ENCODE data around the gene IL15RA.
A peak's percentile ranks its signal among the peaks of the same experiment; 100 is the strongest.
"Not testable (repeated sequence)": the region's sequence is repeated elsewhere in the genome, so short reads cannot be mapped to it uniquely, and the experiment has no call there.

IL15RA gene

GRCh38 chr10:5971886-5972285 lies 5.5 kb downstream of the IL15RA start:
- peaks cover 16% of the 10 kb centered on the region for H3K36me3 Mint-ChIP-seq (ENCODE audit: insufficient read depth)
- ATAC-seq (replicated peaks) (no peak), DNase-seq (no peak)
- peak overlapping the region; percentile 88 to 90 for H3K27ac Mint-ChIP-seq
- peaks cover 46 to 57% of the 10 kb centered on the region in 2 donors for H3K4me1 Mint-ChIP-seq (ENCODE audit: low read depth in 2 of 2)
- H3K9me3 Mint-ChIP-seq = no peaks in the 10 kb centered on the region
- peak overlapping the region; percentile 54 to 69 for H3K4me3 Mint-ChIP-seq
- H3K27me3 Mint-ChIP-seq = no peaks in the 10 kb centered on the region

- H3K27ac Mint-ChIP-seq = peak overlapping the region; percentile 88 to 90
- peaks cover 17% of the 10 kb centered on the region for H3K36me3 Mint-ChIP-seq (ENCODE audit: insufficient read depth)
- H3K27me3 Mint-ChIP-seq = no peaks in the 10 kb centered on the region
- ATAC-seq (replicated peaks) (peak; percentile 31), DNase-seq (peak in 1 of 3 experiments; percentile 6)
- peaks cover 44 to 54% of the 10 kb centered on the region in 2 donors for H3K4me1 Mint-ChIP-seq (ENCODE audit: low read depth in 2 of 2)
- no peaks in the 10 kb centered on the region for H3K9me3 Mint-ChIP-seq
- H3K4me3 Mint-ChIP-seq = peak overlapping the region; percentile 54 to 69
Measured at GRCh38 chr10:5971315-5971832, 6.0 kb downstream of the IL15RA start.

- no peaks in the 10 kb centered on the region for H3K27me3 Mint-ChIP-seq
- no peaks in the 10 kb centered on the region for H3K9me3 Mint-ChIP-seq
- H3K36me3 Mint-ChIP-seq (ENCODE audit: insufficient read depth) = peaks cover 19% of the 10 kb centered on the region
- peaks cover 39 to 45% of the 10 kb centered on the region in 2 donors for H3K4me1 Mint-ChIP-seq (ENCODE audit: low read depth in 2 of 2)
- H3K27ac Mint-ChIP-seq = peak overlapping the region in 1 of 2 donors; percentile 90
- no peak for DNase-seq
- no peak overlapping the region for H3K4me3 Mint-ChIP-seq
- ATAC-seq (replicated peaks) = no peak
Measured at GRCh38 chr10:5970527-5970926, 6.8 kb downstream of the IL15RA start.

GRCh38 chr10:5970066-5970465 lies 7.3 kb downstream of the IL15RA start:
- DNase-seq (no peak), ATAC-seq (replicated peaks) (no peak)
- peaks cover 34 to 41% of the 10 kb centered on the region in 2 donors for H3K4me1 Mint-ChIP-seq (ENCODE audit: low read depth in 2 of 2)
- peak overlapping the region in 1 of 2 donors; percentile 90 for H3K27ac Mint-ChIP-seq
- no peak overlapping the region for H3K4me3 Mint-ChIP-seq
- no peaks in the 10 kb centered on the region for H3K27me3 Mint-ChIP-seq
- no peaks in the 10 kb centered on the region for H3K9me3 Mint-ChIP-seq
- H3K36me3 Mint-ChIP-seq (ENCODE audit: insufficient read depth) = peaks cover 16% of the 10 kb centered on the region

- Mint-ChIP-seq H3K27me3 (no peaks in the 10 kb centered on the region), H3K4me3 (no peak overlapping the region), H3K36me3 (ENCODE audit: insufficient read depth) (peaks cover 24% of the 10 kb centered on the region), H3K4me1 (ENCODE audit: low read depth in 2 of 2) (peaks cover 30 to 35% of the 10 kb centered on the region in 2 donors), H3K27ac (peak overlapping the region in 1 of 2 donors; percentile 32), H3K9me3 (no peaks in the 10 kb centered on the region)
- ATAC-seq (replicated peaks) = no peak
- DNase-seq = no peak
Measured at GRCh38 chr10:5968681-5969453, 8.5 kb downstream of the IL15RA start.

- Mint-ChIP-seq H3K36me3 (ENCODE audit: insufficient read depth) (peaks cover 30% of the 10 kb centered on the region), H3K27ac (peak overlapping the region in 1 of 2 donors; percentile 32)
Measured at GRCh38 chr10:5968037-5968680, 9.2 kb downstream of the IL15RA start.

GRCh38 chr10:5965266-5965665 lies 12.1 kb downstream of the IL15RA start:
- no peaks in the 10 kb centered on the region for H3K27me3 Mint-ChIP-seq
- no peak overlapping the region for H3K4me3 Mint-ChIP-seq
- no peaks in the 10 kb centered on the region for H3K9me3 Mint-ChIP-seq
- H3K27ac Mint-ChIP-seq = no peak overlapping the region
- no peak for DNase-seq
- ATAC-seq (replicated peaks) = no peak
- peaks cover 12% of the 10 kb centered on the region in 2 donors for H3K4me1 Mint-ChIP-seq (ENCODE audit: low read depth in 2 of 2)
- peaks cover 49% of the 10 kb centered on the region for H3K36me3 Mint-ChIP-seq (ENCODE audit: insufficient read depth)

More at GRCh38 chr10:5968037-5968680, 9.2 kb downstream of the IL15RA start:
- Mint-ChIP-seq H3K27me3 (no peaks in the 10 kb centered on the region), H3K4me1 (ENCODE audit: low read depth in 2 of 2) (peaks cover 30 to 32% of the 10 kb centered on the region in 2 donors), H3K9me3 (no peaks in the 10 kb centered on the region), H3K4me3 (no peak overlapping the region)
- DNase-seq (no peak), ATAC-seq (replicated peaks) (no peak)

- Mint-ChIP-seq H3K36me3 (ENCODE audit: insufficient read depth) (peaks cover 53% of the 10 kb centered on the region), H3K4me1 (ENCODE audit: low read depth in 2 of 2) (peaks cover 7% of the 10 kb centered on the region in 2 donors), H3K9me3 (no peaks in the 10 kb centered on the region), H3K4me3 (no peak overlapping the region), H3K27me3 (no peaks in the 10 kb centered on the region), H3K27ac (no peak overlapping the region)
- DNase-seq = no peak
- ATAC-seq (replicated peaks) = no peak
Measured at GRCh38 chr10:5964736-5965135, 12.6 kb downstream of the IL15RA start.

- Mint-ChIP-seq H3K4me1 (ENCODE audit: low read depth in 2 of 2) (peaks cover 5 to 7% of the 10 kb centered on the region in 2 donors), H3K27ac (no peak overlapping the region), H3K27me3 (no peaks in the 10 kb centered on the region), H3K36me3 (ENCODE audit: insufficient read depth) (peaks cover 60% of the 10 kb centered on the region), H3K4me3 (no peak overlapping the region), H3K9me3 (no peaks in the 10 kb centered on the region)
- DNase-seq (no peak), ATAC-seq (replicated peaks) (no peak)
Measured at GRCh38 chr10:5963591-5963990, 13.8 kb downstream of the IL15RA start.

- H3K4me3 Mint-ChIP-seq = no peak overlapping the region
- no peaks in the 10 kb centered on the region for H3K27me3 Mint-ChIP-seq
- H3K36me3 Mint-ChIP-seq (ENCODE audit: insufficient read depth) = peaks cover 63% of the 10 kb centered on the region
- DNase-seq (no peak), ATAC-seq (replicated peaks) (no peak)
- no peaks in the 10 kb centered on the region for H3K9me3 Mint-ChIP-seq
- H3K4me1 Mint-ChIP-seq (ENCODE audit: low read depth in 2 of 2) = peaks cover 2 to 7% of the 10 kb centered on the region in 2 donors
- no peak overlapping the region for H3K27ac Mint-ChIP-seq
Measured at GRCh38 chr10:5963071-5963470, 14.3 kb downstream of the IL15RA start.

- H3K4me3 Mint-ChIP-seq; H3K4me1 Mint-ChIP-seq (ENCODE audit: low read depth in 2 of 2); H3K27me3 Mint-ChIP-seq; ATAC-seq (replicated peaks); DNase-seq; H3K9me3 Mint-ChIP-seq: not testable (repeated sequence)
- peak overlapping the region in 1 of 2 donors; percentile 10 for H3K27ac Mint-ChIP-seq
- H3K36me3 Mint-ChIP-seq (ENCODE audit: insufficient read depth) = peaks cover 66% of the 10 kb centered on the region
Measured at GRCh38 chr10:5962358-5962940, 14.9 kb downstream of the IL15RA start.

GRCh38 chr10:5961405-5962100 lies 15.8 kb downstream of the IL15RA start:
- Mint-ChIP-seq H3K27ac (peak overlapping the region in 1 of 2 donors; percentile 69), H3K27me3 (no peaks in the 10 kb centered on the region), H3K4me3 (no peak overlapping the region), H3K4me1 (ENCODE audit: low read depth in 2 of 2) (no peaks in the 10 kb centered on the region), H3K36me3 (ENCODE audit: insufficient read depth) (peaks cover 66% of the 10 kb centered on the region), H3K9me3 (no peaks in the 10 kb centered on the region)
- ATAC-seq (replicated peaks) (no peak), DNase-seq (no peak)

- ATAC-seq (replicated peaks); H3K4me3 Mint-ChIP-seq; H3K27ac Mint-ChIP-seq; H3K4me1 Mint-ChIP-seq (ENCODE audit: low read depth in 2 of 2); H3K9me3 Mint-ChIP-seq; DNase-seq; H3K27me3 Mint-ChIP-seq: not testable (repeated sequence)
- peaks cover 69% of the 10 kb centered on the region for H3K36me3 Mint-ChIP-seq (ENCODE audit: insufficient read depth)
Measured at GRCh38 chr10:5960973-5961275, 16.4 kb downstream of the IL15RA start.

Measured in effector memory CD8-positive, alpha-beta T cell (primary cell).